ENCODE results near the gene ST7L. TPM values are rescaled to one million over a fixed set of nuclear protein-coding genes. Genes with fewer than 3 reads are reported as not detected.

Gene ST7L
- total and polyA plus RNA-seq, 10 of the 15 experiments (the other 5 are each of a cell fraction or from before 2014, with no cell fraction given): 3.6 to 13.7 (median 8.9) TPM

GRCh38 chr1:112524986-112525385 lies 94.0 kb downstream of the ST7L start:
- no peaks in the 10 kb centered on the region for H4K20me1 ChIP-seq (ENCODE audit: control insufficient read depth, insufficient read depth)
- H3K79me2 ChIP-seq (ENCODE audit: control insufficient read depth, insufficient read depth, low read length): no peaks in the 10 kb centered on the region
- POLR2A ChIA-PET: interaction anchor here (0.6 kb wide), 2 partner anchors 117 to 362 kb away, joined by 4 to 5 read pairs; no protein-coding TSS in a partner anchor
- ATAC-seq: no peak
- intact Hi-C loops (cut with micrococcal nuclease; ENCODE audit: unreplicated experiment) (no loop called here), in situ Hi-C loops (cut with MboI) (no loop called here)
- no peak for TF ChIP-seq SUPT20H (IDR thresholded peaks at IDR 0.05; ENCODE audit: borderline replicate concordance, control insufficient read depth, low read depth, low read length)
- TF ChIP-seq NFIC (IDR thresholded peaks at IDR 0.05; ENCODE audit: low read depth, low read length): no peak
- TF ChIP-seq, protein P1, sequence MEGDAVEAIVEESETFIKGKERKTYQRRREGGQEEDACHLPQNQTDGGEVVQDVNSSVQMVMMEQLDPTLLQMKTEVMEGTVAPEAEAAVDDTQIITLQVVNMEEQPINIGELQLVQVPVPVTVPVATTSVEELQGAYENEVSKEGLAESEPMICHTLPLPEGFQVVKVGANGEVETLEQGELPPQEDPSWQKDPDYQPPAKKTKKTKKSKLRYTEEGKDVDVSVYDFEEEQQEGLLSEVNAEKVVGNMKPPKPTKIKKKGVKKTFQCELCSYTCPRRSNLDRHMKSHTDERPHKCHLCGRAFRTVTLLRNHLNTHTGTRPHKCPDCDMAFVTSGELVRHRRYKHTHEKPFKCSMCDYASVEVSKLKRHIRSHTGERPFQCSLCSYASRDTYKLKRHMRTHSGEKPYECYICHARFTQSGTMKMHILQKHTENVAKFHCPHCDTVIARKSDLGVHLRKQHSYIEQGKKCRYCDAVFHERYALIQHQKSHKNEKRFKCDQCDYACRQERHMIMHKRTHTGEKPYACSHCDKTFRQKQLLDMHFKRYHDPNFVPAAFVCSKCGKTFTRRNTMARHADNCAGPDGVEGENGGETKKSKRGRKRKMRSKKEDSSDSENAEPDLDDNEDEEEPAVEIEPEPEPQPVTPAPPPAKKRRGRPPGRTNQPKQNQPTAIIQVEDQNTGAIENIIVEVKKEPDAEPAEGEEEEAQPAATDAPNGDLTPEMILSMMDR (IDR thresholded peaks at IDR 0.05 in 2 of 3, conservative IDR thresholded peaks at IDR 0.05 in 1 of 3; ENCODE audit: control insufficient read depth in 2 of 3, extremely low read depth in 1 of 3, insufficient read depth in 1 of 3, low read depth in 3 of 3, low read length in 3 of 3): no peak
- no peak for TF ChIP-seq RFX5 (IDR thresholded peaks at IDR 0.05; ENCODE audit: low read depth, low read length)
- TF ChIP-seq ZBTB4 (CRISPR knock-in tag; IDR thresholded peaks at IDR 0.05): no peak
- no peak for TF ChIP-seq ZNF217 (IDR thresholded peaks at IDR 0.05)
- no peak for TF ChIP-seq TBL1XR1 (IDR thresholded peaks at IDR 0.05; ENCODE audit: low read depth, low read length)
- TF ChIP-seq, protein P2, sequence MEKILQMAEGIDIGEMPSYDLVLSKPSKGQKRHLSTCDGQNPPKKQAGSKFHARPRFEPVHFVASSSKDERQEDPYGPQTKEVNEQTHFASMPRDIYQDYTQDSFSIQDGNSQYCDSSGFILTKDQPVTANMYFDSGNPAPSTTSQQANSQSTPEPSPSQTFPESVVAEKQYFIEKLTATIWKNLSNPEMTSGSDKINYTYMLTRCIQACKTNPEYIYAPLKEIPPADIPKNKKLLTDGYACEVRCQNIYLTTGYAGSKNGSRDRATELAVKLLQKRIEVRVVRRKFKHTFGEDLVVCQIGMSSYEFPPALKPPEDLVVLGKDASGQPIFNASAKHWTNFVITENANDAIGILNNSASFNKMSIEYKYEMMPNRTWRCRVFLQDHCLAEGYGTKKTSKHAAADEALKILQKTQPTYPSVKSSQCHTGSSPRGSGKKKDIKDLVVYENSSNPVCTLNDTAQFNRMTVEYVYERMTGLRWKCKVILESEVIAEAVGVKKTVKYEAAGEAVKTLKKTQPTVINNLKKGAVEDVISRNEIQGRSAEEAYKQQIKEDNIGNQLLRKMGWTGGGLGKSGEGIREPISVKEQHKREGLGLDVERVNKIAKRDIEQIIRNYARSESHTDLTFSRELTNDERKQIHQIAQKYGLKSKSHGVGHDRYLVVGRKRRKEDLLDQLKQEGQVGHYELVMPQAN (conservative IDR thresholded peaks at IDR 0.05): no peak
- no peak for TF ChIP-seq SIN3A (IDR thresholded peaks at IDR 0.05; ENCODE audit: low read depth, low read length)
- no peaks in the 10 kb centered on the region for H3K4me1 ChIP-seq (ENCODE audit: control insufficient read depth, insufficient read depth, low read length)
- BruUV-seq (replicated peaks): no TSS peak
- no peak overlapping the region for H3K9ac ChIP-seq (ENCODE audit: control insufficient read depth, insufficient read depth, low read length)
- no peak overlapping the region for H3K4me2 ChIP-seq (ENCODE audit: control insufficient read depth, insufficient read depth)
- no peaks in the 10 kb centered on the region for H3K9me3 ChIP-seq (replicated peaks; ENCODE audit: control insufficient read depth, insufficient read depth, low read length)
- H3K27me3 ChIP-seq (replicated peaks in 1 of 2; ENCODE audit: control insufficient read depth in 2 of 2, insufficient read depth in 2 of 2, low read length in 1 of 2): no peaks in the 10 kb centered on the region
- no peak for FAIRE-seq
- 94% methylated on average over 1 of the region's 1 CpG for WGBS (ENCODE audit: insufficient coverage, insufficient replicate concordance, low lambda C conversion rate, missing lambda C conversion rate)
- H3K27ac ChIP-seq (ENCODE audit: control insufficient read depth, insufficient read depth): no peak overlapping the region
- CTCF ChIA-PET: interaction anchor here (0.9 kb wide), 1 partner anchor 286 kb away, joined by 4 read pairs; no protein-coding TSS in a partner anchor
- no peak overlapping the region for H2AFZ ChIP-seq (ENCODE audit: control insufficient read depth, low read depth, low read length)
- RAD21 ChIA-PET (ENCODE audit: unreplicated experiment): no interaction called here
- DNase-seq (ENCODE audit: low read depth, low spot score): no peak
- H3K4me3 ChIP-seq: no peak overlapping the region
- SMC1A ChIA-PET (ENCODE audit: uncharacterized antibody, unreplicated experiment): interaction anchor here (1.0 kb wide), 1 partner anchor 134 kb away, joined by 3 read pairs; no protein-coding TSS in a partner anchor
- H3K36me3 ChIP-seq (ENCODE audit: control insufficient read depth in 2 of 2, insufficient read depth in 2 of 2, low read length in 1 of 2): no peaks in the 10 kb centered on the region

Measured in GM12878 (cell line).